Effector memory CD4-positive, alpha-beta T cell (primary cell): ENCODE measurements around the gene AP1S3.
"Not testable (repeated sequence)": the region's sequence is repeated elsewhere in the genome, so short reads cannot be mapped to it uniquely, and the experiment has no call there.

Source experiments
- DNase-seq, 3 donors: peaks; one replicate each; pipeline ENCODE4 v3.0.0-alpha.2; 2020
- H3K27ac ChIP-seq: 2 replicates; pipeline ENCODE4 v1.7.0; 2013; ENCODE audit warnings: mild to moderate bottlenecking, low read length, moderate library complexity; ENCODE audit not compliant: insufficient read depth, poor library complexity, severe bottlenecking
- H3K27me3 ChIP-seq: replicated peaks from 2 replicates; pipeline ENCODE4 v1.7.0; 2013; ENCODE audit warnings: mild to moderate bottlenecking, low read length; ENCODE audit not compliant: insufficient read depth, control insufficient read depth, poor library complexity, severe bottlenecking
- H3K36me3 ChIP-seq: 2 replicates; pipeline ENCODE4 v1.7.0; 2013; ENCODE audit warnings: mild to moderate bottlenecking, low read length, moderate library complexity; ENCODE audit not compliant: control insufficient read depth, insufficient read depth
- H3K4me1 ChIP-seq: 2 replicates; pipeline ENCODE4 v1.7.0; 2013; ENCODE audit warnings: low read length, mild to moderate bottlenecking; ENCODE audit not compliant: control insufficient read depth, insufficient read depth, poor library complexity, severe bottlenecking
- H3K4me3 ChIP-seq: 2 replicates; pipeline ENCODE4 v1.7.0; 2013; ENCODE audit warnings: low read length, low read depth, mild to moderate bottlenecking; ENCODE audit not compliant: insufficient read depth, poor library complexity, severe bottlenecking
- H3K9me3 ChIP-seq: 2 replicates; pipeline ENCODE4 v1.7.0; 2013; ENCODE audit warnings: mild to moderate bottlenecking, low read length, moderate library complexity; ENCODE audit not compliant: control insufficient read depth

AP1S3 gene

DNA sequence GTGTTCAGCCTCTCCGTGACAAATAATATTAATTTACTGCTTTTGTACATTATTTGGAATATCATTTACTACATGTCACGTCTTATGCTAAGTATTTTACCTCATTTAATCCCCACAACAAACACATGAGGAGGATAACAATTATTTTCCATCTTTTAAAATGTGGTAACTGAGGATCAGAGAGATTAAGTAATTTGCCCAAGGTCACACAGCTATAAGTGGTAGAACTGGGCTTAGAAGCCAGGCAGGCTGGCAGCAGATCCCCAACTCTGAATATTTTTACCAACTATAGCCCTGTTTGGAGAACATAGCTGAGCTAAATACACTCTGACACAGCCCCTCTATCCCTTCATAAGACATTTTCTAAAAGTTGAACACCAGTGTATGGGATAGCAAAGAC, 24.1 kb downstream of the AP1S3 start:
- DNase-seq = no peak
- Histone ChIP-seq H3K27me3 (no peaks in the 10 kb centered on the region), H3K27ac (no peak overlapping the region), H3K9me3 (no peaks in the 10 kb centered on the region), H3K4me3 (no peak overlapping the region), H3K4me1 (no peaks in the 10 kb centered on the region), H3K36me3 (no peaks in the 10 kb centered on the region)

- Histone ChIP-seq H3K4me3 (no peak overlapping the region), H3K27ac (no peak overlapping the region)
- no peak for DNase-seq
Measured at GRCh38 chr2:223811757-223812156, 25.6 kb downstream of the AP1S3 start.

DNA sequence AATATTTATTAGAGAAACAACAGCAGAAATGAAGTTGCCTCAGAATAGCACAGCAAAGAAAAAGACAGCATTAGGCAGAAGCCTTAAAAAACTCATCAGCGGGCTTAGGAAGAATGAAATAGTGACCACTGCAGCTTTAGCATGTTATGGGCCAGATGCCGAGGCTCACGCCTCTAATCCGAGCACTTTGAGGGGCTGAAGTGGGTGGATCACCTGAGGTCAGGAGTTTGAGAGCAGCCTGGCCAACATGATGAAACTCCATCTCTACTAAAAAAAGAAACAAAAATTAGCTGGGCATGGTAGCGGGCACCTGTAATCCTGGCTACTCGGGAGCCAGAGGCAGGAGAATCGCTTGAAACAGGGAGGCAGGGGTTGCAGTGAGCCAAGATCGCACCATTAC, 32.4 kb downstream of the AP1S3 start:
- H3K27ac ChIP-seq = no peak overlapping the region
- H3K4me1 ChIP-seq = no peaks in the 10 kb centered on the region
- DNase-seq = no peak
- no peak overlapping the region for H3K4me3 ChIP-seq
- H3K9me3 ChIP-seq = no peaks in the 10 kb centered on the region
- H3K36me3 ChIP-seq = no peaks in the 10 kb centered on the region
- no peaks in the 10 kb centered on the region for H3K27me3 ChIP-seq

More at GRCh38 chr2:223811757-223812156, 25.6 kb downstream of the AP1S3 start:
- Histone ChIP-seq H3K4me1 (no peaks in the 10 kb centered on the region), H3K9me3 (no peaks in the 10 kb centered on the region), H3K27me3 (no peaks in the 10 kb centered on the region), H3K36me3 (no peaks in the 10 kb centered on the region)

DNA sequence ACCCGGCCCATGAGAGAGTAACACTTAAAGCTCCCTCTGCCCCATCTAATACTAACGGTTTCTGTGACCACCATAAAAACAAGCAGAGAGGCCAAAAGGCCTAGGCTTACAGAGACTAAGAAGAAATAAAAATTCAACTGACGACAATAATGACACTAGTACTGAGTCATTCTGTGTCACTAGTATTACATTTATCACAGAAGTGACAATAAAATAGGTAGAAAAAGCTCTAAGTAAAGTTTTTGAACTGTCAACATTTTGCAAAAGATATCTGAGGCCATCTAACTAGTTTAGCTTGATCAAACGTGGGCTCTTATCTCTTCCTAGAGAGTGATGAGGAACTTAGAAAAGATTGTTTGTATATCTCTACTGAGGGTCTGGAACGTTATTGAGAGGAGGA, 35.6 kb downstream of the AP1S3 start:
- no peak overlapping the region for H3K27ac ChIP-seq
- H3K36me3 ChIP-seq = no peaks in the 10 kb centered on the region
- H3K4me3 ChIP-seq = no peak overlapping the region
- no peaks in the 10 kb centered on the region for H3K9me3 ChIP-seq
- H3K27me3 ChIP-seq = no peaks in the 10 kb centered on the region
- no peak for DNase-seq
- no peaks in the 10 kb centered on the region for H3K4me1 ChIP-seq

GRCh38 chr2:223800908-223801307, 36.5 kb downstream of the AP1S3 start:
- Histone ChIP-seq H3K4me1 (no peaks in the 10 kb centered on the region), H3K27ac (no peak overlapping the region), H3K27me3 (no peaks in the 10 kb centered on the region)

GRCh38 chr2:223797811-223798721, 39.3 kb downstream of the AP1S3 start:
- Histone ChIP-seq H3K4me1 (no peaks in the 10 kb centered on the region), H3K27me3 (no peaks in the 10 kb centered on the region), H3K36me3 (no peaks in the 10 kb centered on the region), H3K9me3 (no peaks in the 10 kb centered on the region), H3K27ac (no peak overlapping the region), H3K4me3 (no peak overlapping the region)
- no peak for DNase-seq

More at GRCh38 chr2:223800908-223801307, 36.5 kb downstream of the AP1S3 start:
- H3K4me3 ChIP-seq = no peak overlapping the region
- no peaks in the 10 kb centered on the region for H3K9me3 ChIP-seq
- no peaks in the 10 kb centered on the region for H3K36me3 ChIP-seq
- no peak for DNase-seq

- H3K9me3 ChIP-seq = no peaks in the 10 kb centered on the region
- no peak for DNase-seq
- no peak overlapping the region for H3K4me3 ChIP-seq
- no peaks in the 10 kb centered on the region for H3K4me1 ChIP-seq
- H3K36me3 ChIP-seq = no peaks in the 10 kb centered on the region
- H3K27ac ChIP-seq = no peak overlapping the region
- H3K27me3 ChIP-seq = no peaks in the 10 kb centered on the region
Measured at GRCh38 chr2:223797037-223797436, 40.3 kb downstream of the AP1S3 start.

GRCh38 chr2:223789423-223789822, 48.0 kb downstream of the AP1S3 start:
- Histone ChIP-seq H3K9me3 (no peaks in the 10 kb centered on the region), H3K27me3 (no peaks in the 10 kb centered on the region)

GRCh38 chr2:223788826-223789225, 48.6 kb downstream of the AP1S3 start:
- H3K27me3 ChIP-seq = no peaks in the 10 kb centered on the region
- no peak overlapping the region for H3K4me3 ChIP-seq
- no peak overlapping the region for H3K27ac ChIP-seq
- DNase-seq = no peak
- H3K4me1 ChIP-seq = no peaks in the 10 kb centered on the region
- no peaks in the 10 kb centered on the region for H3K36me3 ChIP-seq
- H3K9me3 ChIP-seq = no peaks in the 10 kb centered on the region

More at GRCh38 chr2:223789423-223789822, 48.0 kb downstream of the AP1S3 start:
- H3K4me3 ChIP-seq = no peak overlapping the region
- no peak overlapping the region for H3K27ac ChIP-seq
- H3K4me1 ChIP-seq = no peaks in the 10 kb centered on the region
- DNase-seq = no peak
- no peaks in the 10 kb centered on the region for H3K36me3 ChIP-seq

DNA sequence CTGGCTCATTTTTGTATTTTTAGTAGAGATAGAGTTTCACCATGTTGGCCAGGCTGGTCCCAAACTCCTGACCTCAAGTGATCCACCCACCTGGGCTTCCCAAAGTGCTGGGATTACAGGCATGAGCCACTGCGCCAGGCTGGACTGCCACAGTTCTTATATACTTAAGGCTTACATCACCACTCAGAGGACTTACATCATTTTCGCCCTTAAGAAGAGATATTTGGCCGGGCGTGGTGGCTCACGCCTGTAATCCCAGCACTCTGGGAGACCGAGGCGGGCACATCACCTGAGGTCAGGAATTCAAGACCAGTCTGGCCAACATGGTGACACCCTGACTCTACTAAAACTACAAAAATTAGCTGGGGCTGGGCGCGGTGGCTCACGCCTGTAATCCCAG, 49.3 kb downstream of the AP1S3 start:
- not testable (repeated sequence) for H3K27ac ChIP-seq, H3K4me1 ChIP-seq, H3K4me3 ChIP-seq, H3K9me3 ChIP-seq, H3K36me3 ChIP-seq, H3K27me3 ChIP-seq, DNase-seq
